ENCODE measurements around the gene GBGT1.

Gene GBGT1

GRCh38 chr9:133112663-133113026 lies 51.1 kb downstream of the GBGT1 start:
- no peak for DNase-seq

- DNase-seq: no peak
Measured at GRCh38 chr9:133111808-133112662, 51.7 kb downstream of the GBGT1 start.

- DNase-seq: no peak
Measured at GRCh38 chr9:133109931-133110650, 53.6 kb downstream of the GBGT1 start.

GRCh38 chr9:133108794-133109641 lies 54.7 kb downstream of the GBGT1 start:
- DNase-seq: no peak

- DNase-seq: no peak
Measured at GRCh38 chr9:133107961-133108793, 55.5 kb downstream of the GBGT1 start.

- DNase-seq: no peak
Measured at GRCh38 chr9:133107245-133107722, 56.4 kb downstream of the GBGT1 start.

GRCh38 chr9:133106511-133107244 lies 57.0 kb downstream of the GBGT1 start:
- no peak for DNase-seq

- DNase-seq: no peak
Measured at GRCh38 chr9:133105461-133105770, 58.3 kb downstream of the GBGT1 start.

- DNase-seq: no peak
Measured at GRCh38 chr9:133104718-133105460, 58.8 kb downstream of the GBGT1 start.

GRCh38 chr9:133103987-133104505 lies 59.7 kb downstream of the GBGT1 start:
- no peak for DNase-seq

- DNase-seq: no peak
Measured at GRCh38 chr9:133103183-133103986, 60.3 kb downstream of the GBGT1 start.

Measured in NCI-H2171 treated with DMSO at 0.1 percent for 48 hours (cell line).